HepG2 (cell line): ENCODE results near the gene FRMD5. TPM values are rescaled to one million over a fixed set of nuclear protein-coding genes. Genes with fewer than 3 reads are reported as not detected.
A peak's percentile ranks its signal among the peaks of the same experiment; 100 is the strongest.

Experiments
- AGO2 ChIP-seq: fragments of 200-400 bp; formaldehyde crosslinking; optimal IDR thresholded peaks from 2 replicates; pipeline ENCODE3; 2017; ENCODE audit warnings: mild to moderate bottlenecking, low read depth, low read length, moderate library complexity
- GTF2F1 ChIP-seq: fragments of 150-350 bp; IDR thresholded peaks from 2 replicates; pipeline ENCODE4 v1.6.1; 2014; ENCODE audit warnings: low read length
- HNF4G ChIP-seq, 2 experiments: sonication (generic) in 1 of 2; formaldehyde crosslinking in 1 of 2; IDR thresholded peaks; 2 replicates each; pipeline versions ENCODE4 v1.4.0 to v1.6.1; 2011 to 2020; ENCODE audit warnings: borderline replicate concordance in 2 of 2, low read depth in 2 of 2, mild to moderate bottlenecking in 2 of 2, low read length in 1 of 2, missing genetic modification reagents in 1 of 2, moderate library complexity in 1 of 2
- KDM6A ChIP-seq: IDR thresholded peaks from 2 replicates; pipeline ENCODE4 v1.6.1; 2016; ENCODE audit warnings: low read depth
- MAFK ChIP-seq, 2 experiments: IDR thresholded peaks in 1 of 2; conservative IDR thresholded peaks in 1 of 2; 2 replicates each; pipeline ENCODE4 v1.6.1; 2011; ENCODE audit warnings: improper control_type of control experiment in 2 of 2, low read length in 2 of 2
- NCOA5 ChIP-seq: sonication (generic); formaldehyde crosslinking; IDR thresholded peaks from 2 replicates; pipeline ENCODE4 v1.4.0; 2020; ENCODE audit warnings: missing genetic modification reagents
- SRF ChIP-seq: IDR thresholded peaks from 2 replicates; pipeline ENCODE4 v1.6.1; 2011; ENCODE audit warnings: mild to moderate bottlenecking, low read depth, low read length, moderate library complexity
- ZC3H13 ChIP-seq: sonication (generic); formaldehyde crosslinking; IDR thresholded peaks from 2 replicates; pipeline ENCODE4 v1.8.1; 2023; ENCODE audit warnings: mild to moderate bottlenecking, missing genetic modification reagents, moderate library complexity
- ZNF451 ChIP-seq: sonication (generic); formaldehyde crosslinking; IDR thresholded peaks from 2 replicates; pipeline ENCODE4 v1.5.0; 2020; ENCODE audit warnings: mild to moderate bottlenecking, missing genetic modification reagents
- ZNF660 ChIP-seq: sonication (generic); formaldehyde crosslinking; IDR thresholded peaks from 2 replicates; pipeline ENCODE4 v1.5.1; 2020; ENCODE audit warnings: mild to moderate bottlenecking, low read depth, missing genetic modification reagents, borderline replicate concordance
- polyA plus RNA-seq, 8 experiments: library from polyadenylated mRNA; depleted of rRNA in 3 of 8; stranded (reverse) in 7 of 8; unstranded in 1 of 8; fragments of >200 nt; fragmentation: Illumina TruSeq in 4 of 8; extraction: Trizol in 4 of 8; gene quantifications; 2 replicates each; pipeline versions ENCODE4 v1.2.1 to v1.2.3, GENCODE V29; 2011 to 2016; ENCODE audit warnings: low read depth in 4 of 8, missing spikeins in 1 of 8, mixed read lengths in 1 of 8; ENCODE audit not compliant: insufficient read depth in 1 of 8
- total RNA-seq, 5 experiments: library from RNA; depleted of rRNA; stranded (reverse); fragments of >200 nt; fragmentation: Illumina TruSeq; extraction: Trizol; gene quantifications; 2 replicates each; pipeline ENCODE4 v1.2.3, GENCODE V29; 2016; ENCODE audit warnings: low read depth in 1 of 5
- TF ChIP-seq, protein P1 (sequence below): sonication (generic); formaldehyde crosslinking; IDR thresholded peaks from 2 replicates; pipeline ENCODE4 v1.5.0; 2020; ENCODE audit warnings: mild to moderate bottlenecking, missing genetic modification reagents, borderline replicate concordance
- TF ChIP-seq, protein P2 (sequence below): sonication (generic); formaldehyde crosslinking; IDR thresholded peaks from 2 replicates; pipeline ENCODE4 v1.5.0; 2020; ENCODE audit warnings: mild to moderate bottlenecking, missing genetic modification reagents, moderate library complexity
- TF ChIP-seq, protein P3 (sequence below): sonication (generic); formaldehyde crosslinking; IDR thresholded peaks from 2 replicates; pipeline ENCODE4 v1.4.0; 2020; ENCODE audit warnings: missing genetic modification reagents
- TF ChIP-seq, protein P4 (sequence below): sonication (generic); formaldehyde crosslinking; conservative IDR thresholded peaks from 2 replicates; pipeline ENCODE4 v1.5.0; 2020; ENCODE audit warnings: missing genetic modification reagents

Gene FRMD5
- total and polyA plus RNA-seq, 2 of the 13 experiments (the other 11 are each of a cell fraction or from before 2014, with no cell fraction given), result 0.93 to 1.5 TPM

DNA sequence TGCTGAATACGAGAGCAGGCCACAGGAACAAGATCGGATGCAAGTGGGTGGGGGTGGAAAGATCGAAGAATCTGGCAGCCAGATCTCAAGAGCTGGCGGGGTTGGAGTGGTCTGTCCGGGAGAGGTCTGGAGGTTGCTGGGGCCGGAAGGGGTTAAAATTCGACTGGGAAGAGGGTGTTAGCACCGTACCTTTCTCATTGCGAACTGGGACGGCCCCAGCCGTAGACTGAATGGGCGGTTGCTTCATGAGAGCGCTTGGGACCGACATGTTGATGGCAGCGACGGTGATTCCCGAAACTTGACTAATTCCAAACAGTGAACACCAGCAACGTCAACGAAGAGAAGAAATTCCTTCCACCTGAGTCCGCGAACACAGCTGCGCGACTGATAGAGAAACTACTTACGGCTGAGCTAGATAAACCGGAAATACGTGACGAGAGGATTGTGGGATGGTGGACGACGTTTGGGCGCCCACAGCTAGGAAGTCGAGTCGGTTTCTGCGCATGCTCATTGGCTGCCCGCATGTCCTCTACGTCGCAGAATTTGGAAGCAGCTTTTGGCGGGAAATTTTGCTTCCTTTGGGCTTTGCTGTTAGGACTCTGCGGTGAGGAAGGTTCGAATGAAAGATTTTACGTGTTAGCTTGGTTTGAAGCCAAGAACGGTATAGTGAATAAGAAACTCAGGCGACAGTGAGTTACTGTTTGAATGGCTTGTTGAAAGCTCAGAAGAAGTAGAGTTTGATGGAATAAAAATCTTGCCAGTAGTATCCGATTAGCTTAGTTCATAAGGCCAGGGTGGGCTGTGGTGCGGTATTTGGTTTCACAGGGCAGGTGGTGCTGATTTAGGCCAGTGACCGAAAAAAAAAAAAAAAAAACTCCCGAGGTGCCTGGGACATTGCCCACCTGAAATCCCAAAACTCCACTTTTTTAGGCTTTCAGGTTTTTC, 370.5 kb downstream of the FRMD5 start, which contains the start of gene MFAP1 (continued):
- TF ChIP-seq, protein P1, sequence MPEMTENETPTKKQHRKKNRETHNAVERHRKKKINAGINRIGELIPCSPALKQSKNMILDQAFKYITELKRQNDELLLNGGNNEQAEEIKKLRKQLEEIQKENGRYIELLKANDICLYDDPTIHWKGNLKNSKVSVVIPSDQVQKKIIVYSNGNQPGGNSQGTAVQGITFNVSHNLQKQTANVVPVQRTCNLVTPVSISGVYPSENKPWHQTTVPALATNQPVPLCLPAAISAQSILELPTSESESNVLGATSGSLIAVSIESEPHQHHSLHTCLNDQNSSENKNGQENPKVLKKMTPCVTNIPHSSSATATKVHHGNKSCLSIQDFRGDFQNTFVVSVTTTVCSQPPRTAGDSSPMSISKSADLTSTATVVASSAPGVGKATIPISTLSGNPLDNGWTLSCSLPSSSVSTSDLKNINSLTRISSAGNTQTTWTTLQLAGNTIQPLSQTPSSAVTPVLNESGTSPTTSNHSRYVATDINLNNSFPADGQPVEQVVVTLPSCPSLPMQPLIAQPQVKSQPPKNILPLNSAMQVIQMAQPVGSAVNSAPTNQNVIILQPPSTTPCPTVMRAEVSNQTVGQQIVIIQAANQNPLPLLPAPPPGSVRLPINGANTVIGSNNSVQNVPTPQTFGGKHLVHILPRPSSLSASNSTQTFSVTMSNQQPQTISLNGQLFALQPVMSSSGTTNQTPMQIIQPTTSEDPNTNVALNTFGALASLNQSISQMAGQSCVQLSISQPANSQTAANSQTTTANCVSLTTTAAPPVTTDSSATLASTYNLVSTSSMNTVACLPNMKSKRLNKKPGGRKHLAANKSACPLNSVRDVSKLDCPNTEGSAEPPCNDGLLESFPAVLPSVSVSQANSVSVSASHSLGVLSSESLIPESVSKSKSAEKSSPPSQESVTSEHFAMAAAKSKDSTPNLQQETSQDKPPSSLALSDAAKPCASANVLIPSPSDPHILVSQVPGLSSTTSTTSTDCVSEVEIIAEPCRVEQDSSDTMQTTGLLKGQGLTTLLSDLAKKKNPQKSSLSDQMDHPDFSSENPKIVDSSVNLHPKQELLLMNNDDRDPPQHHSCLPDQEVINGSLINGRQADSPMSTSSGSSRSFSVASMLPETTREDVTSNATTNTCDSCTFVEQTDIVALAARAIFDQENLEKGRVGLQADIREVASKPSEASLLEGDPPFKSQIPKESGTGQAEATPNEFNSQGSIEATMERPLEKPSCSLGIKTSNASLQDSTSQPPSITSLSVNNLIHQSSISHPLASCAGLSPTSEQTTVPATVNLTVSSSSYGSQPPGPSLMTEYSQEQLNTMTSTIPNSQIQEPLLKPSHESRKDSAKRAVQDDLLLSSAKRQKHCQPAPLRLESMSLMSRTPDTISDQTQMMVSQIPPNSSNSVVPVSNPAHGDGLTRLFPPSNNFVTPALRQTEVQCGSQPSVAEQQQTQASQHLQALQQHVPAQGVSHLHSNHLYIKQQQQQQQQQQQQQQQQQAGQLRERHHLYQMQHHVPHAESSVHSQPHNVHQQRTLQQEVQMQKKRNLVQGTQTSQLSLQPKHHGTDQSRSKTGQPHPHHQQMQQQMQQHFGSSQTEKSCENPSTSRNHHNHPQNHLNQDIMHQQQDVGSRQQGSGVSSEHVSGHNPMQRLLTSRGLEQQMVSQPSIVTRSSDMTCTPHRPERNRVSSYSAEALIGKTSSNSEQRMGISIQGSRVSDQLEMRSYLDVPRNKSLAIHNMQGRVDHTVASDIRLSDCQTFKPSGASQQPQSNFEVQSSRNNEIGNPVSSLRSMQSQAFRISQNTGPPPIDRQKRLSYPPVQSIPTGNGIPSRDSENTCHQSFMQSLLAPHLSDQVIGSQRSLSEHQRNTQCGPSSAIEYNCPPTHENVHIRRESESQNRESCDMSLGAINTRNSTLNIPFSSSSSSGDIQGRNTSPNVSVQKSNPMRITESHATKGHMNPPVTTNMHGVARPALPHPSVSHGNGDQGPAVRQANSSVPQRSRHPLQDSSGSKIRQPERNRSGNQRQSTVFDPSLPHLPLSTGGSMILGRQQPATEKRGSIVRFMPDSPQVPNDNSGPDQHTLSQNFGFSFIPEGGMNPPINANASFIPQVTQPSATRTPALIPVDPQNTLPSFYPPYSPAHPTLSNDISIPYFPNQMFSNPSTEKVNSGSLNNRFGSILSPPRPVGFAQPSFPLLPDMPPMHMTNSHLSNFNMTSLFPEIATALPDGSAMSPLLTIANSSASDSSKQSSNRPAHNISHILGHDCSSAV (CRISPR knock-in tag), result no peak
- TF ChIP-seq NCOA5 (CRISPR knock-in tag) (no peak), ZNF660 (CRISPR knock-in tag) (no peak), KDM6A (no peak), AGO2 (no peak), GTF2F1 (no peak), SRF (no peak), HNF4G (IDR thresholded peaks at IDR 0.05; ENCODE audit: borderline replicate concordance, low read depth, low read length) (no peak), HNF4G (CRISPR knock-in tag; IDR thresholded peaks at IDR 0.05; ENCODE audit: borderline replicate concordance, low read depth) (no peak), ZNF451 (no peak), MAFK (conservative IDR thresholded peaks at IDR 0.05 in 1 of 2, IDR thresholded peaks at IDR 0.05 in 1 of 2; ENCODE audit: low read length in 2 of 2) (no peak), ZC3H13 (CRISPR knock-in tag) (peak; percentile 49; the same call in 1 of the 2 replicates)
- TF ChIP-seq, protein P2, sequence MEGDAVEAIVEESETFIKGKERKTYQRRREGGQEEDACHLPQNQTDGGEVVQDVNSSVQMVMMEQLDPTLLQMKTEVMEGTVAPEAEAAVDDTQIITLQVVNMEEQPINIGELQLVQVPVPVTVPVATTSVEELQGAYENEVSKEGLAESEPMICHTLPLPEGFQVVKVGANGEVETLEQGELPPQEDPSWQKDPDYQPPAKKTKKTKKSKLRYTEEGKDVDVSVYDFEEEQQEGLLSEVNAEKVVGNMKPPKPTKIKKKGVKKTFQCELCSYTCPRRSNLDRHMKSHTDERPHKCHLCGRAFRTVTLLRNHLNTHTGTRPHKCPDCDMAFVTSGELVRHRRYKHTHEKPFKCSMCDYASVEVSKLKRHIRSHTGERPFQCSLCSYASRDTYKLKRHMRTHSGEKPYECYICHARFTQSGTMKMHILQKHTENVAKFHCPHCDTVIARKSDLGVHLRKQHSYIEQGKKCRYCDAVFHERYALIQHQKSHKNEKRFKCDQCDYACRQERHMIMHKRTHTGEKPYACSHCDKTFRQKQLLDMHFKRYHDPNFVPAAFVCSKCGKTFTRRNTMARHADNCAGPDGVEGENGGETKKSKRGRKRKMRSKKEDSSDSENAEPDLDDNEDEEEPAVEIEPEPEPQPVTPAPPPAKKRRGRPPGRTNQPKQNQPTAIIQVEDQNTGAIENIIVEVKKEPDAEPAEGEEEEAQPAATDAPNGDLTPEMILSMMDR (CRISPR knock-in tag), result no peak
- TF ChIP-seq, protein P3, sequence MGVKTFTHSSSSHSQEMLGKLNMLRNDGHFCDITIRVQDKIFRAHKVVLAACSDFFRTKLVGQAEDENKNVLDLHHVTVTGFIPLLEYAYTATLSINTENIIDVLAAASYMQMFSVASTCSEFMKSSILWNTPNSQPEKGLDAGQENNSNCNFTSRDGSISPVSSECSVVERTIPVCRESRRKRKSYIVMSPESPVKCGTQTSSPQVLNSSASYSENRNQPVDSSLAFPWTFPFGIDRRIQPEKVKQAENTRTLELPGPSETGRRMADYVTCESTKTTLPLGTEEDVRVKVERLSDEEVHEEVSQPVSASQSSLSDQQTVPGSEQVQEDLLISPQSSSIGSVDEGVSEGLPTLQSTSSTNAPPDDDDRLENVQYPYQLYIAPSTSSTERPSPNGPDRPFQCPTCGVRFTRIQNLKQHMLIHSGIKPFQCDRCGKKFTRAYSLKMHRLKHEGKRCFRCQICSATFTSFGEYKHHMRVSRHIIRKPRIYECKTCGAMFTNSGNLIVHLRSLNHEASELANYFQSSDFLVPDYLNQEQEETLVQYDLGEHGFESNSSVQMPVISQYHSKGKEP (CRISPR knock-in tag), result no peak
- TF ChIP-seq, protein P4, sequence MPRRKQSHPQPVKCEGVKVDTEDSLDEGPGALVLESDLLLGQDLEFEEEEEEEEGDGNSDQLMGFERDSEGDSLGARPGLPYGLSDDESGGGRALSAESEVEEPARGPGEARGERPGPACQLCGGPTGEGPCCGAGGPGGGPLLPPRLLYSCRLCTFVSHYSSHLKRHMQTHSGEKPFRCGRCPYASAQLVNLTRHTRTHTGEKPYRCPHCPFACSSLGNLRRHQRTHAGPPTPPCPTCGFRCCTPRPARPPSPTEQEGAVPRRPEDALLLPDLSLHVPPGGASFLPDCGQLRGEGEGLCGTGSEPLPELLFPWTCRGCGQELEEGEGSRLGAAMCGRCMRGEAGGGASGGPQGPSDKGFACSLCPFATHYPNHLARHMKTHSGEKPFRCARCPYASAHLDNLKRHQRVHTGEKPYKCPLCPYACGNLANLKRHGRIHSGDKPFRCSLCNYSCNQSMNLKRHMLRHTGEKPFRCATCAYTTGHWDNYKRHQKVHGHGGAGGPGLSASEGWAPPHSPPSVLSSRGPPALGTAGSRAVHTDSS (CRISPR knock-in tag), result no peak
